ENCODE measurements around the gene STARD5.

The STARD5 gene

GRCh38 chr15:81274255-81274654 is 49.7 kb downstream of the STARD5 start:
- no peak for DNase-seq (ENCODE audit: low spot score)

GRCh38 chr15:81273855-81274254 is 50.1 kb downstream of the STARD5 start:
- DNase-seq (ENCODE audit: low spot score), result no peak

- no peak for DNase-seq (ENCODE audit: low spot score)
Observed at GRCh38 chr15:81273200-81273599, 50.7 kb downstream of the STARD5 start.

GRCh38 chr15:81271761-81272644 is 51.9 kb downstream of the STARD5 start:
- no peak for DNase-seq (ENCODE audit: low spot score)

- DNase-seq (ENCODE audit: low spot score), result no peak
Observed at GRCh38 chr15:81270781-81271491, 53.0 kb downstream of the STARD5 start.

- no peak for DNase-seq (ENCODE audit: low spot score)
Observed at GRCh38 chr15:81270188-81270587, 53.8 kb downstream of the STARD5 start.

- no peak for DNase-seq (ENCODE audit: low spot score)
Observed at GRCh38 chr15:81268881-81269601, 54.9 kb downstream of the STARD5 start.

- no peak for DNase-seq (ENCODE audit: low spot score)
Observed at GRCh38 chr15:81268340-81268739, 55.6 kb downstream of the STARD5 start.

- DNase-seq (ENCODE audit: low spot score), result peak; percentile 84
Observed at GRCh38 chr15:81265944-81266775, 57.8 kb downstream of the STARD5 start.

GRCh38 chr15:81265256-81265943 is 58.5 kb downstream of the STARD5 start:
- no peak for DNase-seq (ENCODE audit: low spot score)

GRCh38 chr15:81264072-81264857 is 59.7 kb downstream of the STARD5 start:
- no peak for DNase-seq (ENCODE audit: low spot score)

- no peak for DNase-seq (ENCODE audit: low spot score)
Observed at GRCh38 chr15:81263477-81263876, 60.5 kb downstream of the STARD5 start.

- DNase-seq (ENCODE audit: low spot score), result no peak
Observed at GRCh38 chr15:81261172-81261811, 62.6 kb downstream of the STARD5 start.

- no peak for DNase-seq (ENCODE audit: low spot score)
Observed at GRCh38 chr15:81259760-81260298, 64.1 kb downstream of the STARD5 start.
